B cell (primary cell): ENCODE results near the gene SAMSN1. TPM values are rescaled to one million over a fixed set of nuclear protein-coding genes. Genes with fewer than 3 reads are reported as not detected.

Experiments used
- ATAC-seq: fragments of 200-7000 bp; cut with Tn5 transposase; one replicate; pipeline ENCODE4 v1.10.0; 2021; ENCODE audit warnings: low read depth, mild to moderate bottlenecking, moderate number of reproducible peaks, moderate library complexity
- CTCF ChIA-PET: fragments of 350-600 bp; sonication (Branson Sonifier 250); formaldehyde crosslinking; loops from one replicate; lab custom pipeline; 2021; ENCODE audit warnings: antibody characterized with exemption, inconsistent platforms; lab: Charles Lee
- POLR2A ChIA-PET: fragments of 350-600 bp; sonication (Branson Sonifier 250); formaldehyde crosslinking; loops from one replicate; lab custom pipeline; 2021; ENCODE audit warnings: antibody characterized with exemption; lab: Charles Lee
- DNase-seq: peaks from one replicate; pipeline ENCODE4 v3.0.0; 2013
- H2AFZ ChIP-seq: 2 replicates; pipeline ENCODE4 v1.6.1; 2012; ENCODE audit warnings: mild to moderate bottlenecking, low read depth, low read length; ENCODE audit not compliant: insufficient read depth, poor library complexity, severe bottlenecking
- H3K27ac ChIP-seq, 2 donors: 1 replicate in 1 of 2; 2 replicates in 1 of 2; pipeline ENCODE4 v1.5.1; 2012 to 2013; ENCODE audit warnings: low read length in 2 of 2, mild to moderate bottlenecking in 2 of 2, moderate library complexity in 1 of 2
- H3K27me3 ChIP-seq, 4 experiments: fragments of 200-600 bp in 1 of 4; sonication (generic) in 1 of 4; replicated peaks in 1 of 4; 1 replicate in 2 of 4; 2 replicates in 2 of 4; pipeline versions ENCODE4 v1.6.1 to v1.7.0; 2013 to 2016; ENCODE audit warnings: low read length in 3 of 4, mild to moderate bottlenecking in 2 of 4, mixed read lengths in 1 of 4, moderate library complexity in 1 of 4; ENCODE audit not compliant: insufficient read depth in 4 of 4, control insufficient read depth in 3 of 4; ENCODE audit errors: control extremely low read depth in 1 of 4
- H3K36me3 ChIP-seq, 2 experiments: replicated peaks in 1 of 2; 1 replicate in 1 of 2; 2 replicates in 1 of 2; pipeline versions ENCODE4 v1.6.1 to v1.7.1; 2013; ENCODE audit warnings: low read length in 1 of 2; ENCODE audit not compliant: insufficient read depth in 2 of 2, control insufficient read depth in 1 of 2; ENCODE audit errors: control extremely low read depth in 1 of 2, extremely low read depth in 1 of 2
- H3K4me1 ChIP-seq, 2 donors: fragments of 200-600 bp in 1 of 2; sonication (generic) in 1 of 2; 1 replicate in 1 of 2; 2 replicates in 1 of 2; pipeline versions ENCODE4 v1.5.1 to v1.6.1; 2013 to 2017; ENCODE audit warnings: low read length in 2 of 2; ENCODE audit not compliant: control insufficient read depth in 2 of 2, insufficient read depth in 2 of 2
- H3K4me2 ChIP-seq: replicated peaks from 2 replicates; pipeline ENCODE3; 2012; ENCODE audit warnings: mild to moderate bottlenecking, low read depth, low read length; ENCODE audit not compliant: poor library complexity, severe bottlenecking
- H3K4me3 ChIP-seq, 5 experiments: fragments of 200-600 bp in 1 of 5; sonication (generic) in 1 of 5; 1 replicate in 3 of 5; 2 replicates in 2 of 5; pipeline versions ENCODE4 v1.5.1 to v1.7.0; 2011 to 2016; ENCODE audit warnings: low read length in 4 of 5, mild to moderate bottlenecking in 4 of 5, low read depth in 2 of 5, control low read depth in 1 of 5, moderate library complexity in 1 of 5; ENCODE audit not compliant: insufficient read depth in 1 of 5; ENCODE audit errors: control extremely low read depth in 1 of 5, extremely low read depth in 1 of 5
- H3K79me2 ChIP-seq: fragments of 200-600 bp; sonication (generic); one replicate; pipeline ENCODE4 v1.6.0; 2016; ENCODE audit warnings: low read length; ENCODE audit not compliant: control insufficient read depth, insufficient read depth
- H3K9ac ChIP-seq: fragments of 200-600 bp; sonication (generic); 2 replicates; pipeline ENCODE4 v1.6.1; 2017; ENCODE audit warnings: mild to moderate bottlenecking, low read length, moderate library complexity
- H3K9me3 ChIP-seq, 3 donors: one replicate each; pipeline versions ENCODE4 v1.6.1 to v1.7.1; 2013; ENCODE audit warnings: low read length in 2 of 3; ENCODE audit not compliant: control insufficient read depth in 2 of 3, insufficient read depth in 1 of 3; ENCODE audit errors: control extremely low read depth in 1 of 3
- H4K20me1 ChIP-seq: 2 replicates; pipeline ENCODE4 v1.6.0; 2012; ENCODE audit warnings: mild to moderate bottlenecking, low read length; ENCODE audit not compliant: insufficient read depth, control insufficient read depth, poor library complexity, severe bottlenecking
- H3K27ac Mint-ChIP-seq: one replicate; pipeline ENCODE4 v1.8.0; 2021; ENCODE audit warnings: mixed read lengths
- H3K27me3 Mint-ChIP-seq: one replicate; pipeline ENCODE4 v1.8.0; 2021; ENCODE audit warnings: mixed read lengths
- H3K4me1 Mint-ChIP-seq: one replicate; pipeline ENCODE4 v1.8.0; 2021; ENCODE audit warnings: mixed read lengths
- H3K4me3 Mint-ChIP-seq: one replicate; pipeline ENCODE4 v1.8.0; 2021; ENCODE audit warnings: mixed read lengths
- H3K9me3 Mint-ChIP-seq: one replicate; pipeline ENCODE4 v1.8.0; 2022; ENCODE audit warnings: mixed read lengths; ENCODE audit not compliant: insufficient read depth
- CTCF ChIP-seq: fragments of 200-600 bp; IDR thresholded peaks from one replicate; pipeline ENCODE4 v1.8.0; 2022; ENCODE audit warnings: antibody characterized with exemption, mild to moderate bottlenecking
- EZH2 ChIP-seq: IDR thresholded peaks from 2 replicates; pipeline ENCODE4 v1.6.1; 2012; ENCODE audit warnings: borderline replicate concordance, low read depth, mild to moderate bottlenecking, moderate library complexity, low read length; ENCODE audit not compliant: insufficient read depth, poor library complexity, severe bottlenecking
- WGBS: methylation state at CpG from one replicate; pipeline ENCODE4 v1.1.5; 2013; ENCODE audit warnings: missing lambda C conversion rate; ENCODE audit not compliant: insufficient coverage; 5-methylcytosine and 5-hydroxymethylcytosine counted together
- intact Hi-C: fragments of 100-400 bp; cut with micrococcal nuclease; formaldehyde crosslinking; loops from one replicate; pipeline ENCODE4 v1.10.0; 2022
- polyA plus RNA-seq: library from polyadenylated mRNA; depleted of rRNA; stranded (reverse); fragments of >200 nt; gene quantifications from 2 replicates; pipeline ENCODE4 v1.2.3, GENCODE V29; 2012
- total RNA-seq, 2 donors: library from RNA; stranded (reverse); fragments of 120-200 nt in 1 of 2; gene quantifications; 1 replicate in 1 of 2; 2 replicates in 1 of 2; pipeline versions ENCODE4 v1.2.3 to v1.2.4, GENCODE V29; 2013 to 2022

SAMSN1 gene
- total and polyA plus RNA-seq, 2 donors (not counting 1 experiment from before 2014, with no cell fraction given): 8.7 to 53.1 TPM

- Histone ChIP-seq H3K27me3 (no peaks in the 10 kb centered on the region), H3K9ac (no peak overlapping the region), H3K4me1 (no peaks in the 10 kb centered on the region), H3K4me3 (no peak overlapping the region), H3K27ac (peak overlapping the region in 1 of 2 donors; percentile 37), H2AFZ (no peak overlapping the region), H3K79me2 (no peaks in the 10 kb centered on the region), H3K4me2 (no peak overlapping the region), H4K20me1 (no peaks in the 10 kb centered on the region), H3K9me3 (no peaks in the 10 kb centered on the region), H3K36me3 (peaks cover 0 to 4% of the 10 kb centered on the region in 2 experiments)
- TF ChIP-seq CTCF: no peak
- TF ChIP-seq EZH2: no peak
- H3K27ac Mint-ChIP-seq: no peak overlapping the region
- DNase-seq (no peak), ATAC-seq (no peak)
- H3K4me3 Mint-ChIP-seq: no peak overlapping the region
- H3K4me1 Mint-ChIP-seq: peaks cover 13% of the 10 kb centered on the region
- POLR2A ChIA-PET: no interaction called here
- no peaks in the 10 kb centered on the region for H3K27me3 Mint-ChIP-seq
- intact Hi-C loops: loop anchor here (5.0 kb wide), 1 partner anchor 35 kb away; no protein-coding TSS in a partner anchor
- no peaks in the 10 kb centered on the region for H3K9me3 Mint-ChIP-seq
- CTCF ChIA-PET: interaction anchor here (1.4 kb wide), 1 partner anchor 250 kb away, joined by 3 read pairs; no protein-coding TSS in a partner anchor
These were observed 58.4 kb downstream of the SAMSN1 start for GRCh38 chr21:14487490-14488432.

- peak overlapping the region; percentile 39 for H3K27ac Mint-ChIP-seq
- no peaks in the 10 kb centered on the region for H3K79me2 ChIP-seq
- H3K4me3 Mint-ChIP-seq: no peak overlapping the region
- no peak overlapping the region for H3K4me2 ChIP-seq
- H3K27me3 Mint-ChIP-seq: no peaks in the 10 kb centered on the region
- H2AFZ ChIP-seq: no peak overlapping the region
- no peaks in the 10 kb centered on the region for H4K20me1 ChIP-seq
- H3K27me3 ChIP-seq: no peaks in the 10 kb centered on the region
- POLR2A ChIA-PET: no interaction called here
- peaks cover 4 to 5% of the 10 kb centered on the region in 2 donors for H3K4me1 ChIP-seq
- CTCF ChIA-PET: interaction anchor here (1.4 kb wide), 1 partner anchor 251 kb away, joined by 3 read pairs; no protein-coding TSS in a partner anchor
- intact Hi-C loops: loop anchor here (5.0 kb wide), 1 partner anchor 35 kb away; no protein-coding TSS in a partner anchor
- H3K4me3 ChIP-seq: no peak overlapping the region
- 100% methylated on average over 2 of the region's 3 CpGs for WGBS
- TF ChIP-seq CTCF (no peak), EZH2 (no peak)
- H3K9me3 Mint-ChIP-seq: no peaks in the 10 kb centered on the region
- H3K4me1 Mint-ChIP-seq: peaks cover 20% of the 10 kb centered on the region
- no peaks in the 10 kb centered on the region for H3K9me3 ChIP-seq
- H3K36me3 ChIP-seq: peaks cover 0 to 4% of the 10 kb centered on the region in 2 experiments
- no peak overlapping the region for H3K9ac ChIP-seq
- H3K27ac ChIP-seq: no peak overlapping the region
- ATAC-seq (no peak), DNase-seq (no peak)
These were observed 59.2 kb downstream of the SAMSN1 start for GRCh38 chr21:14486869-14487268.
